Common myeloid progenitor, CD34-positive (primary cell): ENCODE measurements around the gene PRELID3B.
A peak's percentile ranks its signal among the peaks of the same experiment; 100 is the strongest.
"Not testable (repeated sequence)": the region's sequence is repeated elsewhere in the genome, so short reads cannot be mapped to it uniquely, and the experiment has no call there.

Experiments
- CTCF ChIA-PET: fragments of 350-600 bp; sonication (Branson Sonifier 250); formaldehyde crosslinking; loops from one replicate; lab custom pipeline; 2021; ENCODE audit warnings: antibody characterized with exemption; lab: Charles Lee
- POLR2A ChIA-PET: fragments of 350-600 bp; sonication (Branson Sonifier 250); formaldehyde crosslinking; loops from one replicate; lab custom pipeline; 2021; ENCODE audit warnings: antibody characterized with exemption; lab: Charles Lee
- DNase-seq, 3 donors: peaks; one replicate each; pipeline versions ENCODE4 v3.0.0 to v3.0.0-alpha.2; 2013
- H3K27ac ChIP-seq, 2 experiments: 1 replicate in 1 of 2; 2 replicates in 1 of 2; pipeline ENCODE4 v1.7.0; 2013; ENCODE audit warnings: inconsistent platforms in 2 of 2, low read length in 2 of 2, mild to moderate bottlenecking in 2 of 2, low read depth in 1 of 2, moderate library complexity in 1 of 2; ENCODE audit not compliant: severe bottlenecking in 2 of 2, insufficient read depth in 1 of 2, poor library complexity in 1 of 2
- H3K27me3 ChIP-seq, 5 experiments: replicated peaks in 2 of 5; 1 replicate in 3 of 5; 2 replicates in 2 of 5; pipeline versions ENCODE4 v1.6.1 to v1.7.0; 2013; ENCODE audit warnings: low read length in 4 of 5, mild to moderate bottlenecking in 2 of 5, moderate library complexity in 2 of 5, inconsistent platforms in 1 of 5; ENCODE audit not compliant: insufficient read depth in 5 of 5, control insufficient read depth in 4 of 5
- H3K36me3 ChIP-seq, 4 experiments: 1 replicate in 2 of 4; 2 replicates in 2 of 4; pipeline versions ENCODE4 v1.6.1 to v1.7.0; 2013; ENCODE audit warnings: low read length in 3 of 4, control low read depth in 1 of 4, mild to moderate bottlenecking in 1 of 4; ENCODE audit not compliant: control insufficient read depth in 4 of 4, insufficient read depth in 4 of 4
- H3K4me1 ChIP-seq, 4 experiments: 1 replicate in 3 of 4; 2 replicates in 1 of 4; pipeline versions ENCODE4 v1.6.1 to v1.7.1; 2013; ENCODE audit warnings: low read length in 3 of 4, mild to moderate bottlenecking in 3 of 4, control low read depth in 1 of 4, inconsistent platforms in 1 of 4, moderate library complexity in 1 of 4; ENCODE audit not compliant: control insufficient read depth in 4 of 4, insufficient read depth in 4 of 4; ENCODE audit errors: control extremely low read depth in 1 of 4
- H3K4me3 ChIP-seq, 7 experiments: 1 replicate in 4 of 7; 2 replicates in 3 of 7; pipeline versions ENCODE4 v1.5.1 to v1.7.0; 2013; ENCODE audit warnings: mild to moderate bottlenecking in 7 of 7, low read length in 6 of 7, moderate library complexity in 6 of 7, inconsistent platforms in 2 of 7, low read depth in 2 of 7, control low read depth in 1 of 7; ENCODE audit not compliant: insufficient read depth in 4 of 7, control insufficient read depth in 1 of 7; ENCODE audit errors: extremely low read depth in 1 of 7
- H3K9me3 ChIP-seq, 5 experiments: 1 replicate in 4 of 5; 2 replicates in 1 of 5; pipeline versions ENCODE4 v1.6.1 to v1.7.1; 2013; ENCODE audit warnings: low read length in 4 of 5, mild to moderate bottlenecking in 2 of 5, inconsistent platforms in 1 of 5, low read depth in 1 of 5, moderate library complexity in 1 of 5; ENCODE audit not compliant: control insufficient read depth in 4 of 5, insufficient read depth in 2 of 5; ENCODE audit errors: control extremely low read depth in 1 of 5
- WGBS: methylation state at CpG from one replicate; pipeline ENCODE4 v1.1.5; 2013; ENCODE audit not compliant: insufficient coverage; 5-methylcytosine and 5-hydroxymethylcytosine counted together

PRELID3B gene

DNA sequence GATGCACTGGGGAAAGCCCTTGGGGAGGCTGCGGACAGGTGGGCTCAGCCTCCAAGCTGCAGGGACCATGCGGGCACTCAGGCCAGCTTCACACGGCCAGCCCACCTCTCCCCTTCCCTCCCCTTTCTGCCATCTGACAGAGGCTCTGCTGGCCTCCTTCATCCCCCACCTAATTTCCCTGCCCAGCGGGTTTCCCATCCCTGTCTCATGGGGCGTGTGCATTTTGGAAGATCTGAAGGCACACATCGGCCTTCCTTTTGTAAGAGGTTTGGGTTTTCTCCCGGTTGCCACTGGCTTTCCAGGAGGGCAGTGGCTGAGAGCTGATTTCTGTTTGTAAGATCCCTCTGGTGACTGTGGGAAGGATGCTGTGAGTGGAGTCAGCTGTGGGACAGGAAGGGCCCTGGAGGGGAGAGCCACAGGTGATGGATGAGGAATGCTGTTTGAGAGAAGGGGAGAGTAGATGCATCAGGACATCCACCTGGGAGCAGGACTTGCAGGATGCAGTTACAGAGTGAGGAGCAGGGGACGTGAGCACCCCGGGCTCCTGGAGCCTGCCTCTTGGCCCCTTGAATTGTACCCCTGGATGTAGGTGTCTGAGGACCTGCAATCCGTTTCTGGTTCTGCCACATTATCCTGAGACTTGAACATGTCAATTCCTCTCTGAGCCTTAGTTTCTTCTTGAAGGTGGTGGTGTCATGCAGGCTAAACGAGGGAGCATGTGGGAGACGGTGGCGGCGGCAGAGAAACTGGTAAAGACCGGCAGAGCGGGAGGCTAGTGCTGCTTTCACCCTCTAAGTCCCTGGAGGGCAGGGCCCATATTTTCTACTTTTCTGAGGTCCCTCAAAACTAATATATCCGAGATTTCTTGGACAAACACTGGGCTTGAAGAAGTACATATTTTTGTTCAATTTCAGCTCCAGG lies 29.3 kb downstream of the PRELID3B start:
- POLR2A ChIA-PET = no interaction called here
- CTCF ChIA-PET = interaction anchor here (0.9 kb wide), 1 partner anchor 12 kb away, joined by 3 read pairs; no protein-coding TSS in a partner anchor
- 97% methylated on average over 13 of the region's 17 CpGs for WGBS

DNA sequence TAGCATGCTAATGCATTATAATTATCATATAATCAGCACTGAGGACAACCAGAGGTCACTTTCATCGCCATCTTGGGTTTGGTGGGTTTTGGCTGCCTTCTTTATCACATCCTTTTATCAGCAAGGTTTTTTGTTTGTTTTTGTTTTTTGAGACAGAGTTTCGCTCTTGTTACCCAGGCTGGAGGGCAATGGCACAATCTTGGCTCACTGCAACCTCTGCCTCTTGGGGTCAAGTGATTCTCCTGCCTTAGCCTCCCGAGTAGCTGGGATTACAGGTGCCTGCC lies 30.8 kb downstream of the PRELID3B start:
- WGBS = 100% methylated on average over 2 of the region's 3 CpGs
- H3K36me3 ChIP-seq, H3K27me3 ChIP-seq, H3K9me3 ChIP-seq, POLR2A ChIA-PET, H3K27ac ChIP-seq, H3K4me3 ChIP-seq, DNase-seq: not testable (repeated sequence)
- H3K4me1 ChIP-seq = peaks cover 6 to 73% (median 51%) of the 10 kb centered on the region in 4 experiments
- CTCF ChIA-PET = interaction anchor here (1.3 kb wide), 1 partner anchor 15 kb away, joined by 3 read pairs; no protein-coding TSS in a partner anchor

More for the DNA sequence above, 29.3 kb downstream of the PRELID3B start:
- Histone ChIP-seq H3K27ac (no peak overlapping the region), H3K27me3 (no peaks in the 10 kb centered on the region), H3K4me1 (peaks cover 11 to 76% (median 58%) of the 10 kb centered on the region in 4 experiments), H3K36me3 (no peaks in the 10 kb centered on the region), H3K4me3 (no peak overlapping the region), H3K9me3 (no peaks in the 10 kb centered on the region)
- no peak for DNase-seq

DNA sequence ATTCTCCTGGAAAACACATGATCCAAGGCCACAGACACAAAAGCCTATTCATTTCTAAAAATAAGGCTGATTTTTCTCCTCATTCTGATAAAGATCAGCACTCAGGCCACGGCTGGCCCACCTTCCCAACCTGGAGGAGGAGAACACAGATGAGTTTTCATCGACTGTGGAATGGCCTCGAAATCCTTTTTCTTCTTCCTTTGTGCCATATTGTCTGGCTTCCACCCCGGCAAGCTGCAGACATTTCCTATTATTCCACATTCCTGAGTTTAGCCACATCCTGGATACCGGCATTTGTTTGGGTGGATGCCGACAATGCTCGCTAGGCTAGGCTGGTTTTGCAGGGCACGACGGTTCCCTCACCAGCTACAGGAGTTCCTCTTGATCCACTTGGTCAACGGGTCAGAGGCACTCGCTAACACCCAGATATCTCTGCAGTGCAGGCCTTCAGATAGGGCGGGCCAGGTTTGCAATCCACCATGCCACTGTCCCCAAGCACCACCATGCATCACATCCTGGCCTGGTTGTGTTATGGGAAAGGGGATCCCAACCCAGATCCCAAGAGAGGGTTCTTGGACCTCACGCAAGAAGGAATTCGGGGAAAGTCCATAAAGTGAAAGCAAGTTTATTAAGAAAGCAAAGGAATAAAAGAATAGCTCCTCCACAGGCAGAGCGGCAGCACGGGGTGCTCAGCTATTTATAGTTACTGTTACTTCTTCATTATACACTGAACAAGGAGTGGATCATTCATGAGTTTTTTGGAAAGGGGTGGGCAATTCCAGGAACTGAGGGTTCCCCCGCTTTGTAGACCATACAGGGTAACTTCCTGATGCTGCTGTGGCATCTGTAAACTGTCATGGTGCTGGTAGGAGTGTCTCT lies 31.4 kb downstream of the PRELID3B start:
- no peak overlapping the region for H3K27ac ChIP-seq
- POLR2A ChIA-PET = no interaction called here
- peaks cover 2 to 73% (median 50%) of the 10 kb centered on the region in 4 experiments for H3K4me1 ChIP-seq
- H3K27me3 ChIP-seq = no peaks in the 10 kb centered on the region
- CTCF ChIA-PET = interaction anchor here (0.7 to 1.3 kb wide), 3 partner anchors 16 to 29 kb away, joined by 3 to 5 read pairs (median 3); partner anchors contain the start of gene ATP5F1E
- H3K36me3 ChIP-seq = no peaks in the 10 kb centered on the region
- 86% methylated on average over 10 of the region's 17 CpGs for WGBS
- no peaks in the 10 kb centered on the region for H3K9me3 ChIP-seq
- DNase-seq = peak in 2 of 3 donors; percentile 64 to 68
- H3K4me3 ChIP-seq = peak overlapping the region in 3 of 7 experiments; percentile 12 to 31 (median 16)

DNA sequence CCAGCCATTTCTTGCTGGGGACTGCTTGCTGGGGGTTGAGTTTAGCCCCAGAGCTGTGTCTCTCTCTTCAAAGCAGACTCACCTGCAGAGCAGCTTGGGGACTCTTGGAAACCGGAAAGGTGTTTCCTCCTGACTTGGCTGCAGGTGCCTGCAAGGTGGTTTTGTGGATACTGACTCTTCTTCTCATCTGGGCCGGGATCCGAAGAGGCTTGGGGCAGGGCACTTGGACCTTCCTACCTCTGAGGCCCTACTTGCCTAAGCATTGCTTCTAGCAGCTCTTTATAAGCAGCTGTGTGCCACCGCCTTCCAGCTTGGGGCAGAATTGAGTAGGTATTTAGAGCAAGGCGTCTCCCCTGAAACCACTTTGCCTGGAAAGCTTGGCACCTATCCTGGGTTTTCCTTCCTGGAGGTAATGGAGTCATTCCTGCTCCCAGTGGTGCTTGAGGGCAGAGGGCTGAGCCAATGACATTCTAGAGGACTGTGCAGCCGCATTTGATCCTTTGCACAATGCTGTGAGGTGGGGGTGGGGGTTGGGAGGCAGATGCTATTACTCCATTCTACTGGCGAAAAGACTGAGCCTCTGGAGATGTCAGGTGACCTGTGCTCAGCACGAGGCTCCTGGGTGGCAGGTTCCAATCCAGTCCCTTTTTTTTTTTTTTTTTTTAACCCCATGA lies 32.1 kb downstream of the PRELID3B start:
- 98% methylated on average over 6 of the region's 8 CpGs for WGBS
- POLR2A ChIA-PET = no interaction called here
- H3K4me3 ChIP-seq = no peak overlapping the region
- no peak overlapping the region for H3K27ac ChIP-seq
- CTCF ChIA-PET = interaction anchor here (1.1 to 1.3 kb wide), 3 partner anchors 8 to 21 kb away, joined by 3 read pairs; partner anchors contain the start of gene ATP5F1E
- H3K4me1 ChIP-seq = peaks cover 2 to 73% (median 50%) of the 10 kb centered on the region in 4 experiments
- DNase-seq = no peak
- H3K36me3 ChIP-seq = no peaks in the 10 kb centered on the region
- H3K27me3 ChIP-seq = no peaks in the 10 kb centered on the region
- H3K9me3 ChIP-seq = no peaks in the 10 kb centered on the region

DNA sequence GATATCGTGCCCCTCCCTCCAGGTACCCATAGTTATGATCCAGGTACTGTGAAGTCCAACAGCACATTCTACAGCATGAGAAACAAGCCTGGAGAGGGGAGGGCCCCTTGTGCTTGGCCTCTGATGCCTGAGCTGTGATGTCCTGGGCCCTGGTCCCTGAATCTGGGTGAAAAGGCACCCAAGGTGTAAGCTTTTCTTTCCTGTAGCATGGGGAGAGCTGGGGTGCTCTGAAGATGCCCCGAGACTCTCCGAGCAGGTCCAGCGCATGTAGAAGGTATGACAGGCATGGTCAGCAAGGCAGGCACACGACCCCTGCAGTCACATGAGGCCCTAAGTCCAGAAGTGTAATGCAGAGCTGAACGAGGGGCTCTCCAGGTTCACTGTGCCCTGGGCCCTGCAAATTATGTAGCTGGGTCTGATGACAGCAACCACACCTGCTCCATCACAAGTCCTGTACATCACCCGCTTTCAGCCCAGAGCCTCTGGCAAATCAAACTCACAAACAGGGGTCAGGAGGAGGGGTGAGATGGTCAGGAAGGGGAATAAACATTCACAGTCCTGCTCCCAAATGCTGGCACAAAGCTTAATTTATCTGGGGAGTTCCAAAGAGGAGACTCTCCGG lies 33.8 kb downstream of the PRELID3B start:
- Histone ChIP-seq H3K27me3 (no peaks in the 10 kb centered on the region), H3K27ac (no peak overlapping the region), H3K4me3 (no peak overlapping the region), H3K9me3 (no peaks in the 10 kb centered on the region), H3K4me1 (peaks cover 0 to 74% (median 52%) of the 10 kb centered on the region in 4 experiments), H3K36me3 (no peaks in the 10 kb centered on the region)
- CTCF ChIA-PET = interaction anchor here (0.8 to 1.6 kb wide), 5 partner anchors 9 to 23 kb away, joined by 3 to 7 read pairs (median 4); partner anchors contain the start of gene ATP5F1E
- POLR2A ChIA-PET = interaction anchor here (1.8 kb wide), 1 partner anchor 23 kb away, joined by 8 read pairs; the partner anchor contains the start of gene ATP5F1E
- WGBS = 98% methylated on average over 6 of the region's 8 CpGs
- DNase-seq = no peak
